Omental fat pad (tissue), 4 donors: ENCODE measurements around the gene GTPBP1. TPM values are rescaled to one million over a fixed set of nuclear protein-coding genes. Genes with fewer than 3 reads are reported as not detected.
A peak's percentile ranks its signal among the peaks of the same experiment; 100 is the strongest.

ENCODE experiments used
- ATAC-seq: fragments of 150-250 bp; one replicate; pipeline ENCODE4 v1.9.1; 2016; ENCODE audit warnings: mild to moderate bottlenecking, moderate library complexity; ENCODE audit not compliant: low FRiP score
- DNase-seq: peaks from one replicate; pipeline ENCODE4 v3.0.0-alpha.2; 2019; ENCODE audit warnings: low spot score
- total RNA-seq, 4 donors: library from RNA; depleted of rRNA; stranded (reverse); fragments of >200 nt; gene quantifications; one replicate each; pipeline ENCODE4 v1.1.0, GENCODE V29; 2016
- TF ChIP-seq, protein P1 (sequence below), 3 donors: fragments of 450-650 bp; IDR thresholded peaks; one replicate each; pipeline ENCODE4 v1.5.1; 2016 to 2017; ENCODE audit warnings: antibody characterized with exemption in 3 of 3, mild to moderate bottlenecking in 3 of 3, moderate library complexity in 2 of 3

GTPBP1 gene
- total RNA-seq, 4 donors from 2014 or later = 31.3 to 75.7 (median 51.4) TPM

DNA sequence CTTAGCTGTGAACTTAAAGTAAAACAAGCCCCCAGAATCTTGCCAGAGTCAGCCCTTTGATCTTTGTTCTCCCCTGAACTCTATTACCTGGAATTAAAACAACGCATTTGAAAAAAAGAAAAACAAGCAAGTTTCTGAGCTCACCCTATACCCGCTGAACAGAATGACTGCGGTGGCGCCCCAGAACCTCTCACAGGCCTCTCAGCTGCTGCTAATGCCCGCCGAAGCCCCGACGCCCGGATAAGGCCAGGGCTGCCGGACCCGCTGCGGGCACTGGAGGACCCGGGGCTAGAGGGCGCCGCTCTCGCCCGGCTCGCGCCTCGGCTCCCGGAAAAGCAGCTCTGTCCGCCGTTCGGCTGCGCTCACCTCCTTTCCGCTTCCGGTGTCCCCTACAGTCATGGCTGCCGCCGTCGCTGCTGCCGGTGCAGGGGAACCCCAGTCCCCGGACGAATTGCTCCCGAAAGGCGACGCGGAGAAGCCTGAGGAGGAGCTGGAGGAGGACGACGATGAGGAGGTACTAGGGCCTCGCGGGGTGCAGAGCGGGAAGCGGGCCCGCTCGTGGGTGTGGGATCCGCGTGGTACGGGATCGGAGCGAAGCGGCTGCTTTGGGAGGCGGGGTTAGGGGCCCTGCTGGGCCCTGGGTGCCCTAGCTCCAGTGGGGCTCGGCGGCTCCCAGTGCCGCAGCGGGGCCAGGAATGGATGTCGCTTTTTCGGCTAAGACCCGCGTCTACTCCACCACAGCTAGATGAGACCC lies 24.0 kb upstream of the GTPBP1 start, which contains the start of gene TOMM22:
TSS of gene TOMM22 (plus strand) at position 376 of the 754 bp plus-strand sequence. CDS start at position 398, 22 bp downstream.
- peak; percentile 93 for ATAC-seq
- peak; percentile 40 for DNase-seq
- TF ChIP-seq, protein P1, sequence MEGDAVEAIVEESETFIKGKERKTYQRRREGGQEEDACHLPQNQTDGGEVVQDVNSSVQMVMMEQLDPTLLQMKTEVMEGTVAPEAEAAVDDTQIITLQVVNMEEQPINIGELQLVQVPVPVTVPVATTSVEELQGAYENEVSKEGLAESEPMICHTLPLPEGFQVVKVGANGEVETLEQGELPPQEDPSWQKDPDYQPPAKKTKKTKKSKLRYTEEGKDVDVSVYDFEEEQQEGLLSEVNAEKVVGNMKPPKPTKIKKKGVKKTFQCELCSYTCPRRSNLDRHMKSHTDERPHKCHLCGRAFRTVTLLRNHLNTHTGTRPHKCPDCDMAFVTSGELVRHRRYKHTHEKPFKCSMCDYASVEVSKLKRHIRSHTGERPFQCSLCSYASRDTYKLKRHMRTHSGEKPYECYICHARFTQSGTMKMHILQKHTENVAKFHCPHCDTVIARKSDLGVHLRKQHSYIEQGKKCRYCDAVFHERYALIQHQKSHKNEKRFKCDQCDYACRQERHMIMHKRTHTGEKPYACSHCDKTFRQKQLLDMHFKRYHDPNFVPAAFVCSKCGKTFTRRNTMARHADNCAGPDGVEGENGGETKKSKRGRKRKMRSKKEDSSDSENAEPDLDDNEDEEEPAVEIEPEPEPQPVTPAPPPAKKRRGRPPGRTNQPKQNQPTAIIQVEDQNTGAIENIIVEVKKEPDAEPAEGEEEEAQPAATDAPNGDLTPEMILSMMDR (IDR thresholded peaks at IDR 0.05) = no peak

DNA sequence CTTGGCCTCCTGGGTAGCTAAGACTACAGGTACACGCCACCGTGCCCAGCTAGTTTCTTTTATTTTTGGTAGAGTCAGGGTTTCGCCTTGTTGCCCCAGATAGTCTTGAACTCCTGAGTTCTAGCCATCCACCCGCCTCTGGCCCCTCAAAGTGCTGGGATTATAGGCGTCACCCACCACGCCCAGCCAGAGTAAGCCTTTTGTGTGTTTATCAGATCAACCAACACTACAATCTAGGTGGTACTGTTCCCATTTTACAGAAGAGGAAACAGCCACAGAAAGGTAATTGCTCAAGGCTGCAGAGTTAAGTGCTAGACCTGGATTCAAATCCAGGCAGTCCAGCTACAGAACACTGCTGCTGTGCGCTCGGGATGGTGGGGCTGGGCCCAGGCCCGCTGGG lies 20.8 kb upstream of the GTPBP1 start:
- ATAC-seq (no peak), DNase-seq (no peak)
- TF ChIP-seq, protein P1 (IDR thresholded peaks at IDR 0.05) = no peak

DNA sequence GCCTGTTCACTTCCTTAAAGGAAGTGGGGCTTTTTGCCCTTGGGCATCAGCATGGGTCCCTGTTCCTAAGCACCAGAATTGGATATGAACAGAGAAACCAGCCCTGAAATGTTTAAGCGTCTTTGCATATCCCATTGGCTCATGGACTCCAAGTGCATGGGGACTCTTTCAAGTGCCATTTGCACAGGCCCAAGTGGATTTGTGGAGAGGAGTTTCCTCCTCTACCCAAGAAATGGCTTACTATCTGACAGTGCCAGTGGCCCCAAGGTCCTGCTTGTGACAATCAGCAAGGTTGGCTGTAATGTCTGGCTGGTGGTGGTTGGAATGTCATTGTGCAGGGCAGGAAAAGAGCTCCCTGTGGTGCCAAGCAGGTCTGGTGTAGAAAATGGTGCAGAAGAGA lies 20.0 kb upstream of the GTPBP1 start:
- DNase-seq (no peak), ATAC-seq (no peak)

DNA sequence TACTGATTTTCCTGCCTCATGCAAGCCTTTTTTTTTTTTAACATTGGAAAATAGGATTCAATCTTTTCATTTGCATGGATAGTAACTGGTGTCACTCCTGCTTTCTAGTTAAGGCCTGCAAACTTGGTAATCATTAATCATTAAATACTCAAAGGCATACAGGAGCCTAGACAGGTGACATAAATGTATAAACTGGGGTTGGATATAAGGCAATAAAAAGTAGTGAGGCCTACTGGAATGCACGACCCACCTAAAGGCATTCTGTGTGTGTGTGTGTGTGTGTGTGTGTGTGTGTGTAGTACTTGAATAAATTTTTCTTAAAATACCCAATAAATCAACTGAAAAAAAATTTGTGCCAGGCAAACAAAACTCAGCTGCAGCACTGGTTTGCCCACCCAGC lies 16.1 kb upstream of the GTPBP1 start:
- DNase-seq (no peak), ATAC-seq (no peak)
- TF ChIP-seq, protein P1 (IDR thresholded peaks at IDR 0.05) = no peak

More for the DNA sequence above, 20.0 kb upstream of the GTPBP1 start:
- TF ChIP-seq, protein P1 (IDR thresholded peaks at IDR 0.05) = no peak

DNA sequence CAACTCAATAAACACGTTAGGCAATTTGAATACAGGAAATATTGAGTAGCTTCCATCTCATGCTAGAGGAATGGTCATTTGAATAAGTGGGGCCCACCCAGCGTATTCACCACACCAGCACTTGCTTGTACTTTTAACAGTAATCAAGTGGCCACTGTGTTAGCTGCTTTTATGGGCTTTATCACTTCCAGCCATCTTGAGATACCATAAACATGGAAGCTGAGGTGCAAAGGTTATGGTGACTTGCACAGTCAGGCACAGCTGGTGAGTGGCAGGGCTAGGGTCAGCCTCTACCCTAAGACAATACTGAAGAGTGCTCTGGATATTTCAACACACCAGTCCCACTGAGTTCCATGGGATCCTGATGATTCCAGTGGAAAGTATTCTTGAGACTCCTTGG lies 11.7 kb upstream of the GTPBP1 start:
- TF ChIP-seq, protein P1 (IDR thresholded peaks at IDR 0.05) = no peak
- DNase-seq = no peak
- no peak for ATAC-seq

DNA sequence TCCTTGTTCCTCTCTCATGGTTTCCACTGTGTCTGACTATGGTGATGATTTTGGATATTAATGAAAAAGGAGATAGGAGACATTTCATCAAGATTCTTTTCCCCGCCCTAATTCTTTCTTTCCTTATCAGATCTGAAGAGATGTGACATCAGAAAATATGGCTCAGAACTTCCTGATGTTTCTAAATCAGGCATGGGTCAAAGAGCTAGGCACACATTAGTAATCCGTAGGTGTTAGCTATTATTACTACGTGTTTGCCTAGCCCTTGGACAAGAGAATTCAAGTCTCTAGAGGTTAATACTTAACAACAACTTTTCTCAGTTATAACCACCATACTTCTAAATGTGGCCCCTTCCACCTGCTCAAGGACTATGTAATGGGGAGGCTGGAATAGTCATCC lies 10.8 kb upstream of the GTPBP1 start:
- no peak for ATAC-seq
- DNase-seq = no peak
- TF ChIP-seq, protein P1 (IDR thresholded peaks at IDR 0.05) = no peak
